NCI-H460 (cell line): ENCODE data around the gene SLC6A4. TPM values are rescaled to one million over a fixed set of nuclear protein-coding genes. Genes with fewer than 3 reads are reported as not detected.
"Not testable (repeated sequence)": the region's sequence is repeated elsewhere in the genome, so short reads cannot be mapped to it uniquely, and the experiment has no call there.

ENCODE experiments used
- DNase-seq: peaks from one replicate; pipeline ENCODE4 v3.0.0-alpha.2; 2016; ENCODE audit warnings: low read depth; ENCODE audit errors: extremely low read depth
- total RNA-seq: library from RNA; depleted of rRNA; stranded (reverse); fragments of >200 nt; shearing (Covaris generic); gene quantifications from 2 replicates; pipeline ENCODE4 v1.2.3, GENCODE V29; 2014

SLC6A4 gene
- total RNA-seq, 1 experiment from 2014 or later = not detected

DNA sequence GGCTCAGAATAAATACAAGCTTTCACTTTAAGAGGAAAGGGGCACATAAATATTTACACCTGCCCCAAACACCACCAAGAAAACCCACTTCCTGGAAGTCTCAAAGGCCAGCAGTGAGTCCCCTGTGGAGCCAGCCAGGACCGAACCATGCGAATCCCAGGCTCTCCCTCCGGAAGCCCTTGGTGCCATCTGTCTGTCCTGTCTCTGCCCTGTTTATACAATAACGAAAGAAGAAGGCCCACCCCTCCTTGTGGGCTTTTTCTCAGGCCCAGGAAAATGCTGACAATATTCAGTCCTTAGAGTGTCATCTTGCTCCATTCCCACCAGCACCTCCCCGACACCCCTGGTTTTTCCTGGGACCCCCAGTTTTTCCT lies 3.6 kb upstream of the SLC6A4 start:
- no peak for DNase-seq

DNA sequence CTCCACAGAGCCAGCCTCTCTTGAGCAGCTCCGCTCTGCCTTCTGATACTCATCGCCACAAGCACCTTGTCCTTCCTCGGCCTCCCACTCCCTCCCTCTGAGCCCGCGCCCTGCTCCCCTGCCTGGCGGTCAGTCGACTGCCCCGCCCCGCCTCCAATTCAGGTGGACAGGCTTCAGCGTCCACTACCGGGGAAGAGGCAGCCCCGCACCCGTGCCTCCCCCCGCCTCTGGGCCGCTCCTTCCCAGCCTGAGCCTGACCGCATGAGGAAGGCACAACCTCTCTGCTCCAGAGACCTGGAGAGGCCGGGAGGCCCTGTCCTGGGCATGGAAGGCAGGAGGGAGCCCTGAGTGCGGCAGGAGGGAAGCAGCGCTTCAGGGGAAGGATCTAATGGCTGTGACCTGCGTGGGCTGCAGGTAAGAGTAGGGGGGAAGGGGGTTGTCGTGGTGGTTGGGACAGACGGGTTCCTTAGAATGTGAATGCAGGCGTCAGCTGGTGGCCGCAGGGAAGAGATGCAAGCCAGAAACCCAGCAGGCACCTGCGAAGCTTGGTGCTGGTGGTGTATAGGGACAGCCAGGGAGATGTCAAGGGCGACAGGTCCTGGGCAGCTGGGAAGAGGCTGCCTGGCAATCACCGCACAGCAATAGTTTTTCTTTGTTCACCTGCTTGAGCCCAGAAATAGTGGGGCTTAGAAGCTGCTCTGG lies 3.0 kb upstream of the SLC6A4 start:
- no peak for DNase-seq

GRCh38 chr17:30238003-30238344 lies 2.5 kb upstream of the SLC6A4 start:
- DNase-seq = no peak

- no peak for DNase-seq
These were observed 2.0 kb upstream of the SLC6A4 start for GRCh38 chr17:30237296-30238002.

GRCh38 chr17:30236766-30237165 lies 1.3 kb upstream of the SLC6A4 start:
- DNase-seq = peak; percentile 42

DNA sequence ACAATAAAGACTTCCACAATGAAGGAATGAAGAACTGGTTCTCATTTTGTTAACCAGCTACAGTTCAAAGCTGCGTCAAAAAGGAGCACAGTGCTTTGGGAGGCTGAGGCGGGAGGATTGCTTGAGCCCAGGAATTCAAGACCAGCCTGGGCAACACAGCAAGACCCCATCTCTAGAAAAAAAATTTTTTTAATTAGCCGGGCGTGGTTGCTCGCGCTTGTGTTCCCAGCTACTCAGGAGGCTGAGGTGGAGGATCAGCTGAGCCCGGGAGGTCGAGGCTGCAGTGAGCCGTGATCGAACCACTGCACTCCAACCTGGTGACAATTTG lies 764 bp upstream of the SLC6A4 start:
- DNase-seq = no peak

GRCh38 chr17:30234964-30235363 lies 533 bp downstream of the SLC6A4 start:
- DNase-seq = no peak

DNA sequence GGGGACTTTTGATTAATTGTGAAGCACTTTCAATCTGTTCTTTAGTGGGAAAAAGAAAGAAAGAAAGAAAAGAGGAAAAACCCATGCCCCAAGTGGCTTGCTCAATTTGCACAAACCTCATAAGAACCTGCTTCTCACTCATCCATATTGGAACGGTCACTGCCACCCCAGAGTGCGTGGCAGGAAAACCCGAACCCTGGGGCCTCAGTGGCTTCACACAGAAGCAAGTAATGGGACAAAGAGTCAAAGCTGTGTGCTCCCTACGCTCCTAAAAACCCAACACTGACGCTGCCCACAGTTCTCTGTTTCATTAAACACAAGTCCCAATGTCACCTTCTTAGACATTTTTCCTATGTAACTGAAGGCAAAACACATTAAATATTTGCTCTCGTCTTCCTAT lies 1.2 kb downstream of the SLC6A4 start:
- DNase-seq = no peak

DNA sequence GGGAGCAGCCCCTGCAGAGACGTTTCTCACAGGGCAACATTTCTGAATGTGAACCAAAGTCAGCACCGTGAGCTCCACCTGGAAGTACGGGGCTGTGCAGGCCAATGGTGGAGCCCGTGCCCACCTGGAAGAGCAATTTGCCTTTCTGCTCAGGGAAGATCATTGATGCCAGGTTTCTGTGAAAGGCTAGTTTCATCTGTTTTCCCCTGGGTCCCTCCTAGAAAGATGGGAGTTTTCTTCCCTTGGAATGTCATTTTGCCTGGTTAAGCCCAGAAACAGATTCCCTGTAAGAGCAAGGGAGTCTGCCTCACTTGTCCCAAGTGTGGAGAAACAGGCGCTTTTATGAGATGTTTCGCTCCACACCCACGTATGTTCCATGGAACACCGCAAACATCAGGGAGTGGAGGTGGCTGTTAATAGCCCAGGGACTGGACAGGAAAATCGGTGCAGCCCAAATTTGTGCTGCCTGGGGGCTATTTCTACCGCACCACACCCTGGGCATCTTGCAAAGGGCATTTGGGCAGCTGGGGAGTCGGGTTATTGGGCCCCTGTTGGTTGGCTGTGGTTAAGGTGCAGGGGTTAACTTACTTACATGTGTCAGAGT lies 2.6 kb downstream of the SLC6A4 start:
- no peak for DNase-seq

DNA sequence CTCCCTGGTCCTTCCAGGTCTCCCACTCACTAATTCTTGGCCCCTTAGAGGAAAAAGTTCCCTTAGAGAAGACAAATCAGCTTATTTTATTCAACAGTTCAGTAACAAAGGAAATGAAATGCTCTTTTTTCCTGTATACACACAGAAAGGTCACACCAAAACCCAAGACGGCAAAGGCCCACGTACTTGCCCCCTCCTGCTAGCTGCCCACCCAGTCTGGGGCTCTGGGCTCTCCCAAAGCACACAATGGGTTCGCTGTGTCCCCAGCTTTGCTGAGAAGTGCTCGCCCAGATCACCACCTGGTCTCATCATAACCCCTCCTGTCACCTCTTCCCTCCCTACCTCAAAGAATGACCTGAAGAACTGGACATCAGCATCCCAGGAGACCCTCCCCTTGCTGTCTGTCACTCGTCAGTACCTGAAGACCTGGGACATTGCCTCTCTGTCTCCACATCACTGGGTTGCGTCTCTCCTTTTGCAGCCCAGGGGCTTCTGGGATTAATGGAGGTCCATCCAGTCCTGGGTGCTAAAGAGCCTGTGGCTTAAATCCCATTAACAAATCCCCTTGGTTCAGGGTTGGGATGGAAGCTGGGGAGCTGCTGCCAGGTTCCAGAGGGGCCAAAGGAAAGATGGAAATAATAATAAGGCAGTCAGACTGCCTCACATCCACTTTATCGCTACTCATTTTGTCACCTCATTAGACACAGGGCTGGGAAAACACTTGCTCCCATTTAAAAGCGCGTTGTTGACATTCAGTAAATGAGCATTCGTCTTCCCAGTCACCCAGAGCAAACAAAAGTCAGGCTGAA lies 3.3 kb downstream of the SLC6A4 start:
- no peak for DNase-seq

GRCh38 chr17:30230596-30231125 lies 4.8 kb downstream of the SLC6A4 start:
- DNase-seq = no peak

GRCh38 chr17:30230009-30230408 lies 5.5 kb downstream of the SLC6A4 start:
- not testable (repeated sequence) for DNase-seq

GRCh38 chr17:30229012-30229411 lies 6.5 kb downstream of the SLC6A4 start:
- no peak for DNase-seq

DNA sequence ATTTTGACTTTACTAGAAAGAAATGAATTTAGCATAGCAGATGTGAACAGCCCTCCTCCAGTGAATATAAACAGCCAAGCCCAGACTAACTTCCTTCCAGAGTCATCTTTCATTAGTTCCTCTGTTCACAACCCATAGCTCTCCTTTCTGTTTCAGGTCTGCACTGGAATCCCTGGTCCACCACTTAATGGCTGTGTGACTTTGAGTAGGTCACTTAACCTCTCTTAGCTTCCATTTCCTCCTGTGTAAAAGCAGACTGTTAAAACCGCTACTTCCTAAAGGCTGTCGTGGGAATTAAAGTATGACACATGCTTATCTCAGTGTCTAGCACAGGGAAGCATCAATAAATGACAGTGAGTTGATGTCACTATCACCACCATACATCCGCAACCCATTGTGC lies 7.5 kb downstream of the SLC6A4 start:
- no peak for DNase-seq

DNA sequence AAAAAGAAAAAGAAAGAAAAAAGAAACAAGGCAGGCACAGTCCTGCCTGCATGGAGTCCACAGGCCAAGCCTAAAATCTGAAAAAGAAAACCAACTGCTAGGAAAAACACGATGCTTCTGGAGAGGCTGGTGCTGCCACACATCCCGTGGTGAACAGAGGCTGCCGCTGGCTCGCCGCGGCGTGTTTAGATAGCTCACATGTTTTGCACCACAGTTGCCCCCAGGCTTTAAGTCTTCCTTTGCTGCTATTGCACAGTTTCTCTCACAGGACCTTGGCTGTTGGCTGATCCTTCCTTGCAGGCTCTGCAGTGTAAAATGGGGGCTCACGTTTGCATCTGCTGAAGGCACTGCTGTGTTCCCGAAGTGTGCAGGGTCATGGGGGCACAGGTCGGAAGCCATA lies 8.6 kb downstream of the SLC6A4 start:
- DNase-seq = no peak

GRCh38 chr17:30225919-30226553 lies 9.5 kb downstream of the SLC6A4 start:
- no peak for DNase-seq

DNA sequence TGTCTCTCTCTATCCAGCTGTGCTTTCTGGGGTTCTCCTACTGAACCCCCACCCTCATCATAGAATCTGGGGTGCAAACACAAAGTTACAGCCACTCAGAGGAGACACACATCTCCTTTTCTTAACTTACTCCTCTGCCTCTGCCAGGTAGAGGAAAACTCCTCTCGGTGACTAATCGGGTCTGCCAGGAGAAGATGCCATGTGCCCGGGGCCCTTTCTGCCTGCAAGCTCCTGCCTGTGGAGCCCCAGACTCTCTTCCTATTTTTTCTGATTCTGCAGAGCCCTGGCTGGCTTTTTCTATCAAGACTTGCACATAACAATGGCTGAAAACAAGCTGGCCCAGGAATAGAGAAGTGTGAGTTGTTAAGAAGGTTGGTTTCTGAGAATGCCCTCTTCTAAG lies 10.4 kb downstream of the SLC6A4 start:
- DNase-seq = no peak

DNA sequence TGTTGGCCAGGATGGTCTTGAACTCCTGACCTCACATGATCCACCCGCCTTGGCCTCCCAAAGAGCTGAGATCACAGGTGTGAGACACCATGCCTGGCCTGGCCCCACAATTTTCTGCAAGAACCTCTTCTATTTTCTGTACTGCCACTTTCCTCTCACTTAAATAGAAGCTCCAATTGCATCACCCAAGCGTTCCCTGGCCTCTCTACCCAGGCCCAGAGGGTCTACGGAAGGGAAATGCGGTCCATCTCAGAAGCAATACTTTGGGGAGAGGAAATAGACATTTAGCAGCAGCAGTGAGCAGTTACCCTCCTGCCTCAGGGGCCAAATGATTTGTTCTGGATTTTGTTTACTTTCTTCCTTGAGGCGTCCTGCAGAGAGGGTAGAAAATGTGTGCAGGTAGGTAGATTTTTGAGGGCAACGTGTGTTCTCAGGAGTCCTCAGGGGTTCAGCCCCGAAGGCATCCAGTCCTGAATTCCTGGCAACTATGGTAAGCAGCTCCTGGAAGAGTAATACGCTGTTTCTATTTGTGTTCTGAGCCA lies 11.0 kb downstream of the SLC6A4 start:
- no peak for DNase-seq

- DNase-seq = no peak
These were observed 12.7 kb downstream of the SLC6A4 start for GRCh38 chr17:30222721-30223175.

DNA sequence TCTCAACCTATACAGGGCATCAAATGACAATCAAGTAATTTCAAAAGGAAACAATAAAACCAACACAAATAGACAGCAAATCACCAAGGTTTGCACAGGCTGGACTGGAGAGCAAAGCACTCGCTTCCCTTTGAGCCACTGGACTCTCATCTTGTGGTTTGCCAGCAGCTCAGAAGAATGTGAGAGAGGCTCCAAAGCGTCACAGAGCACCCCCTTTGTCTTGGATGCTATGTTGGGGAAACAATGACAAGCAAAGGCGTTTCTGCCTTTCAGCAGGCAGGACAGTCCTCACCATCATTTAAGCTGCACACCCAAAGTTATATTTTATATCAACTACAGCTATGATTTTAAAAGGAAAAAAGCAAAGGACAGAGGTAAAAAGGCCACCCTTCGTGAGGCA lies 13.2 kb downstream of the SLC6A4 start:
- DNase-seq = no peak
